ENCODE measurements around the gene ALDOA.
"Not testable (repeated sequence)": the region's sequence is repeated elsewhere in the genome, so short reads cannot be mapped to it uniquely, and the experiment has no call there.

ALDOA gene

DNA sequence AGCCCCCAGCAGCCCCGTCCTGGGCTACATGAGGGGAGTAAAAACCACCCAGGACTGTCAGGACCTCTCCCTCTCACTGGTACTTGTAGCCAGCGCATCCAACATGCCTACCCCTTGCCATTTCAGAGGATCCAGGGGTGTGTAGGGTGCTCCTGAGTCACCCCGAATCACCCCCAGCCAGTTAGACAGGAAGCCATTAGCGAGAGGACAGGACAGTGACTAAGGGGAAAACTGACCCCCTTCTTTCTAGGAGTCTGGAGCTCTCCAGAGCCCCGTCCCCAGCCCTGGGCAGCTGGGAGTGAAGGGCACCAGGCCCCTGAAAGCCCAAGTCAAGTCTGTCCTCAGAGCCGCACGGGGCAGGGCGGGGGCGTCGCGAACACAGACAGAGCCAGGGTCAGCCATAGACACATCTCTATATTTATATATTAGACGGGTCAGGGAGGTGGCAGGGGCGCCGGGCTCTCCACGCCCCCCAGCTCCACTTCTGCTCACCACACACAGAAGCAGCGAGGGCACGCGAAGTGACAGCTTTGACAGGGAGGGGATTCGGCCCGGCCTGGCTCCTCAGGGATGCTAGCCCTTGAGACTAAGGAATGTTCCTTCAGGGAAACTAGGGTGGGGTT lies 48.3 kb downstream of the ALDOA start:
- no peak overlapping the region for H3K27ac ChIP-seq (ENCODE audit: low read depth, low read length)
- H3K4me2 ChIP-seq (ENCODE audit: low read length), result no peak overlapping the region
- H3K27me3 ChIP-seq (ENCODE audit: insufficient read depth, low read length), result no peaks in the 10 kb centered on the region
- no peak overlapping the region for H4K12ac ChIP-seq (ENCODE audit: low read depth, low read length)
- H4K91ac ChIP-seq (ENCODE audit: low read depth, low read length), result no peak overlapping the region
- no peak overlapping the region for H2BK12ac ChIP-seq (ENCODE audit: low read length)
- peaks cover 19 to 24% of the 10 kb centered on the region in 2 experiments for H3K36me3 ChIP-seq (ENCODE audit: control insufficient read depth in 1 of 2, insufficient read depth in 2 of 2, low read length in 2 of 2)
- no peak overlapping the region for H2AK5ac ChIP-seq (ENCODE audit: low read length)
- H3K4me1 ChIP-seq (ENCODE audit: control insufficient read depth in 1 of 2, insufficient read depth in 2 of 2, low read length in 2 of 2), result peaks cover 7 to 9% of the 10 kb centered on the region in 2 experiments
- H2BK5ac ChIP-seq (ENCODE audit: low read depth, low read length, poor library complexity), result no peak overlapping the region
- no peaks in the 10 kb centered on the region for H3K79me1 ChIP-seq (ENCODE audit: low read length)
- H2BK120ac ChIP-seq (ENCODE audit: insufficient read depth, low read length, poor library complexity), result no peak overlapping the region
- no peak overlapping the region for H3K4me3 ChIP-seq (ENCODE audit: low read depth, low read length)
- H3K9me3 ChIP-seq (ENCODE audit: insufficient read depth, low read depth, low read length), result no peaks in the 10 kb centered on the region
- H3K4ac ChIP-seq (ENCODE audit: low read depth, low read length), result no peak overlapping the region
- no CpG with 5 or more reads among the region's 20 CpGs for WGBS (ENCODE audit: extremely low coverage, insufficient coverage, insufficient read length)
- no peak overlapping the region for H3K9ac ChIP-seq (ENCODE audit: low read length)
- H2AFZ ChIP-seq (ENCODE audit: insufficient read depth, low read length, poor library complexity), result no peak overlapping the region
- no peak overlapping the region for H3K18ac ChIP-seq (ENCODE audit: low read length)
- H3K79me2 ChIP-seq (ENCODE audit: control insufficient read depth, insufficient read depth, low read length, poor library complexity), result no peaks in the 10 kb centered on the region
- no peak overlapping the region for H3K23ac ChIP-seq (ENCODE audit: low read length)
- H3K14ac ChIP-seq (ENCODE audit: low read length), result no peak overlapping the region
- DNase-seq, result no peak
- no peak overlapping the region for H4K8ac ChIP-seq (ENCODE audit: low read depth, low read length)

DNA sequence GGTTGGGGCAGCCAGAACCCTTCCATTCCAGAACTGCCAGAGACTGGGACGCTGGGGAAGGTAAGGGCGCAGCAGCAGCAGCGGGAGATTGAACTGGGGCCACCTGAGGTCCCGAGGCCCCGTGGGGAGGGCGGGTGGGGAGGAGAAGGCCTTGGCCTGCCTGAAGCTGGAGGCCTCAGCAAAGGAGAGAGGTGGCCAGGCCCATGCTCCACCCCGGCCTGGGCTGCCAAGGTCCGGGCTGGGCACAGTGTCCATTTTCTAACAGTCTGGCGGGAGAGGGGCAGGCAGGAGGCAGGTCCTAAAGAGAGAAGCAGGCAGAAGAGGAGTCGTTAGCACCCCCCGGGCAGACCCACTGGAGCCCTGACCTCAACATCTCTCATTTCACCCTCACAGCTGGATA lies 48.9 kb downstream of the ALDOA start:
- DNase-seq, result no peak
- H2BK5ac ChIP-seq (ENCODE audit: low read depth, low read length, poor library complexity), result no peak overlapping the region
- peaks cover 7 to 9% of the 10 kb centered on the region in 2 experiments for H3K4me1 ChIP-seq (ENCODE audit: control insufficient read depth in 1 of 2, insufficient read depth in 2 of 2, low read length in 2 of 2)
- H3K79me1 ChIP-seq (ENCODE audit: low read length), result no peaks in the 10 kb centered on the region
- H3K79me2 ChIP-seq (ENCODE audit: control insufficient read depth, insufficient read depth, low read length, poor library complexity), result no peaks in the 10 kb centered on the region
- H3K4me2 ChIP-seq (ENCODE audit: low read length), result no peak overlapping the region
- H2AFZ ChIP-seq (ENCODE audit: insufficient read depth, low read length, poor library complexity), result no peak overlapping the region
- no peak overlapping the region for H3K18ac ChIP-seq (ENCODE audit: low read length)
- H2BK120ac ChIP-seq (ENCODE audit: insufficient read depth, low read length, poor library complexity), result no peak overlapping the region
- H3K4ac ChIP-seq (ENCODE audit: low read depth, low read length), result no peak overlapping the region
- no peak overlapping the region for H4K12ac ChIP-seq (ENCODE audit: low read depth, low read length)
- no peak overlapping the region for H2AK5ac ChIP-seq (ENCODE audit: low read length)
- H2BK12ac ChIP-seq (ENCODE audit: low read length), result no peak overlapping the region
- H3K27ac ChIP-seq (ENCODE audit: low read depth, low read length), result no peak overlapping the region
- WGBS (ENCODE audit: extremely low coverage, insufficient coverage, insufficient read length), result no CpG with 5 or more reads among the region's 11 CpGs
- H4K91ac ChIP-seq (ENCODE audit: low read depth, low read length), result no peak overlapping the region
- no peak overlapping the region for H3K23ac ChIP-seq (ENCODE audit: low read length)
- no peak overlapping the region for H3K14ac ChIP-seq (ENCODE audit: low read length)
- no peaks in the 10 kb centered on the region for H3K27me3 ChIP-seq (ENCODE audit: insufficient read depth, low read length)
- H3K4me3 ChIP-seq (ENCODE audit: low read depth, low read length), result no peak overlapping the region
- no peak overlapping the region for H3K9ac ChIP-seq (ENCODE audit: low read length)
- no peak overlapping the region for H4K8ac ChIP-seq (ENCODE audit: low read depth, low read length)
- no peaks in the 10 kb centered on the region for H3K9me3 ChIP-seq (ENCODE audit: insufficient read depth, low read depth, low read length)
- peaks cover 19 to 24% of the 10 kb centered on the region in 2 experiments for H3K36me3 ChIP-seq (ENCODE audit: control insufficient read depth in 1 of 2, insufficient read depth in 2 of 2, low read length in 2 of 2)

DNA sequence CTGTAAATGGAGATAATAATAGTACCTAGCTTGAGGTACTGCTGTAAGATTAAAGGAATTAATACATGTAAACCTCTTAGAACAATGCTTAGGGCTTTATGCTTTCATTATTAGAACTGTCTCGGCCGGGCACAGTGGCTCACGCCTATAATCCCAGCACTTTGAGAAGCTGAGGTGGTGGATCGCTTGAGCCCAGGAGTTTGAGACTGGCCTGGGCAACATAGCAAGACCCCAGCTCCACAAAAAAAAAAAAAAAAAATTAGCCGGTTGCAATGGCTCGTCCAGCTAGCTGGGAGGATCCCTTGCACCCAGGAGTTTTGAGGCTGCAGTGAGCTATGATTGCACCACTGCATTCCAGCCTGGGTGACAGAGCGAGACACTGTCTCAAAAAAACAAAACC lies 49.3 kb downstream of the ALDOA start:
- not testable (repeated sequence) for H3K79me1 ChIP-seq (ENCODE audit: low read length); H3K27ac ChIP-seq (ENCODE audit: low read depth, low read length); H2BK12ac ChIP-seq (ENCODE audit: low read length); H4K8ac ChIP-seq (ENCODE audit: low read depth, low read length); H4K91ac ChIP-seq (ENCODE audit: low read depth, low read length); H3K23ac ChIP-seq (ENCODE audit: low read length); DNase-seq; H3K4ac ChIP-seq (ENCODE audit: low read depth, low read length); H3K9ac ChIP-seq (ENCODE audit: low read length); H2BK5ac ChIP-seq (ENCODE audit: low read depth, low read length, poor library complexity); H3K18ac ChIP-seq (ENCODE audit: low read length); H2AK5ac ChIP-seq (ENCODE audit: low read length); H4K12ac ChIP-seq (ENCODE audit: low read depth, low read length); H2AFZ ChIP-seq (ENCODE audit: insufficient read depth, low read length, poor library complexity); H3K27me3 ChIP-seq (ENCODE audit: insufficient read depth, low read length); H3K9me3 ChIP-seq (ENCODE audit: insufficient read depth, low read depth, low read length); H3K79me2 ChIP-seq (ENCODE audit: control insufficient read depth, insufficient read depth, low read length, poor library complexity); H3K4me2 ChIP-seq (ENCODE audit: low read length); H3K4me3 ChIP-seq (ENCODE audit: low read depth, low read length); H3K14ac ChIP-seq (ENCODE audit: low read length); H3K4me1 ChIP-seq (ENCODE audit: control insufficient read depth in 1 of 2, insufficient read depth in 2 of 2, low read length in 2 of 2); H2BK120ac ChIP-seq (ENCODE audit: insufficient read depth, low read length, poor library complexity)
- H3K36me3 ChIP-seq (ENCODE audit: control insufficient read depth in 1 of 2, insufficient read depth in 2 of 2, low read length in 2 of 2), result peaks cover 17 to 24% of the 10 kb centered on the region in 2 experiments
- WGBS (ENCODE audit: extremely low coverage, insufficient coverage, insufficient read length), result no CpG with 5 or more reads among the region's 7 CpGs

DNA sequence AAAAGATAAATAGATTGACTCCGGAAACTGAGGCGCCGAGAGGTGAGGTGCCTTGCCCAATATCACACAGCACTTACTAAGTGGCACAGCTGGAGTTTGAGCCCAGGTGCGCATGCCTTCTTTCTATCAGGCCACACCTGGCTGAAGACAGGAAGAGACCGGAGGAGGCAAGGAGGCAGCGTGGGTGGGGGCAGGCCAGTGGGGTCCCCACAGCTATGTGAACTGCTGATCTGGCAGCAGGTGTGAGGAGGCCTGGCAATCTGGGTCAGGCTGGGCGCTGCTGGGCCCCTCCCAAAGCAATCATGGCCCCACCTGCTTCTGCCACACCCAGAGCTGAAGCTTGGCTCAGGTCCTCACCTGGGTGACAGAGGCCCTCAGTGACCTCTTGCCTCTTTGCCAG lies 49.7 kb downstream of the ALDOA start:
- Histone ChIP-seq H3K36me3 (ENCODE audit: control insufficient read depth in 1 of 2, insufficient read depth in 2 of 2, low read length in 2 of 2) (peaks cover 17 to 24% of the 10 kb centered on the region in 2 experiments), H3K14ac (ENCODE audit: low read length) (no peak overlapping the region), H3K23ac (ENCODE audit: low read length) (no peak overlapping the region), H3K9me3 (ENCODE audit: insufficient read depth, low read depth, low read length) (no peaks in the 10 kb centered on the region), H2BK5ac (ENCODE audit: low read depth, low read length, poor library complexity) (no peak overlapping the region), H3K27ac (ENCODE audit: low read depth, low read length) (no peak overlapping the region), H2BK120ac (ENCODE audit: insufficient read depth, low read length, poor library complexity) (no peak overlapping the region), H4K91ac (ENCODE audit: low read depth, low read length) (no peak overlapping the region), H2BK12ac (ENCODE audit: low read length) (no peak overlapping the region), H3K79me2 (ENCODE audit: control insufficient read depth, insufficient read depth, low read length, poor library complexity) (no peaks in the 10 kb centered on the region), H2AK5ac (ENCODE audit: low read length) (no peak overlapping the region), H4K8ac (ENCODE audit: low read depth, low read length) (no peak overlapping the region), H3K79me1 (ENCODE audit: low read length) (no peaks in the 10 kb centered on the region), H3K4ac (ENCODE audit: low read depth, low read length) (no peak overlapping the region), H3K9ac (ENCODE audit: low read length) (no peak overlapping the region), H3K4me3 (ENCODE audit: low read depth, low read length) (no peak overlapping the region), H4K12ac (ENCODE audit: low read depth, low read length) (no peak overlapping the region), H3K27me3 (ENCODE audit: insufficient read depth, low read length) (no peaks in the 10 kb centered on the region), H3K4me1 (ENCODE audit: control insufficient read depth in 1 of 2, insufficient read depth in 2 of 2, low read length in 2 of 2) (peaks cover 7 to 9% of the 10 kb centered on the region in 2 experiments), H2AFZ (ENCODE audit: insufficient read depth, low read length, poor library complexity) (no peak overlapping the region), H3K4me2 (ENCODE audit: low read length) (no peak overlapping the region), H3K18ac (ENCODE audit: low read length) (no peak overlapping the region)
- no CpG with 5 or more reads among the region's 7 CpGs for WGBS (ENCODE audit: extremely low coverage, insufficient coverage, insufficient read length)
- DNase-seq, result peak; percentile 64 to 67

Data from trophoblast cell (in vitro differentiated cells and primary cell).